Glutamatergic neuron (in vitro differentiated cells): ENCODE data around the gene RCN2. TPM values are rescaled to one million over a fixed set of nuclear protein-coding genes. Genes with fewer than 3 reads are reported as not detected.
"Not testable (repeated sequence)": the region's sequence is repeated elsewhere in the genome, so short reads cannot be mapped to it uniquely, and the experiment has no call there.

Experiments used
- DNase-seq: peaks from one replicate; pipeline ENCODE4 v3.0.0; 2022
- H3K27ac Mint-ChIP-seq: one replicate; pipeline ENCODE4 v1.8.0; 2020; ENCODE audit warnings: mild to moderate bottlenecking, mixed read lengths, inconsistent platforms; ENCODE audit not compliant: unreplicated experiment
- H3K27me3 Mint-ChIP-seq: one replicate; pipeline ENCODE4 v1.8.0; 2020; ENCODE audit warnings: mild to moderate bottlenecking, moderate library complexity, mixed read lengths, inconsistent platforms; ENCODE audit not compliant: unreplicated experiment
- H3K36me3 Mint-ChIP-seq: one replicate; pipeline ENCODE4 v1.8.0; 2020; ENCODE audit warnings: mild to moderate bottlenecking, mixed read lengths, inconsistent platforms; ENCODE audit not compliant: unreplicated experiment
- H3K4me1 Mint-ChIP-seq: one replicate; pipeline ENCODE4 v1.8.0; 2020; ENCODE audit warnings: mild to moderate bottlenecking, low read depth, mixed read lengths, inconsistent platforms; ENCODE audit not compliant: unreplicated experiment
- H3K4me3 Mint-ChIP-seq: one replicate; pipeline ENCODE4 v1.8.0; 2020; ENCODE audit warnings: mild to moderate bottlenecking, mixed read lengths, inconsistent platforms; ENCODE audit not compliant: unreplicated experiment
- H3K9me3 Mint-ChIP-seq: one replicate; pipeline ENCODE4 v1.8.0; 2020; ENCODE audit warnings: mild to moderate bottlenecking, moderate library complexity, mixed read lengths, inconsistent platforms; ENCODE audit not compliant: unreplicated experiment
- CTCF ChIP-seq: fragments of 200-600 bp; sonication (generic); IDR thresholded peaks from one replicate; pipeline ENCODE4 v1.5.0; 2021; ENCODE audit not compliant: partially characterized antibody, unreplicated experiment
- total RNA-seq: library from RNA; stranded (reverse); fragmentation: NEBNext Ultra II Directional; extraction: Animal tissue kit (Norgen Biotek cat#: 25700); gene quantifications from one replicate; pipeline ENCODE4 v1.2.1, GENCODE V29; 2021; ENCODE audit not compliant: unreplicated experiment

The RCN2 gene
- total RNA-seq, 1 donor from 2014 or later, result 137 TPM

DNA sequence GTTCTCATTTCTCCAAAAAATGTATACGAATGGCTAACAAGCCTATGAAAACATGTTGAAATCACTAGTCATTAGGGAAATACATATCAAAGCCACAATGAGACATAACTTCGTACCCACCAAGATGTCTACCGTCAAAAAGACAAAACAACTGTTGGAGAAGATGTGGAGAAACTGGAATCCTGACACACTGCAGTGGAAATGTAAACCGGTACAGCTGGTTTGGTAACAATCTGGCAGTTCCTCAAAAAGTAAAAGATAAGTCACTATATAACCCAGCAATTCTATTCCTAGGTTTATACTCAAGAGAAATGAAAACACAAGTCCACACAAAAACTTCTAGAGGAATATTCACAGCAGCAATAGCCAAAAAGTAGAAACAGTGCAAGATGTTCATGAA is 33.4 kb upstream of the RCN2 start:
- H3K4me3 Mint-ChIP-seq, result no peak overlapping the region
- TF ChIP-seq CTCF, result no peak
- H3K27ac Mint-ChIP-seq, result no peak overlapping the region
- no peak for DNase-seq
- H3K36me3 Mint-ChIP-seq, result peaks cover 28% of the 10 kb centered on the region
- H3K27me3 Mint-ChIP-seq, result no peaks in the 10 kb centered on the region
- H3K9me3 Mint-ChIP-seq, result no peaks in the 10 kb centered on the region
- H3K4me1 Mint-ChIP-seq, result peaks cover 7% of the 10 kb centered on the region

GRCh38 chr15:76899176-76899930 is 32.2 kb upstream of the RCN2 start:
- DNase-seq, H3K9me3 Mint-ChIP-seq, H3K27me3 Mint-ChIP-seq: not testable (repeated sequence)
- Mint-ChIP-seq H3K36me3 (peaks cover 21% of the 10 kb centered on the region), H3K4me1 (peaks cover 18% of the 10 kb centered on the region), H3K4me3 (peak overlapping the region; percentile 7), H3K27ac (peak overlapping the region; percentile 95)

DNA sequence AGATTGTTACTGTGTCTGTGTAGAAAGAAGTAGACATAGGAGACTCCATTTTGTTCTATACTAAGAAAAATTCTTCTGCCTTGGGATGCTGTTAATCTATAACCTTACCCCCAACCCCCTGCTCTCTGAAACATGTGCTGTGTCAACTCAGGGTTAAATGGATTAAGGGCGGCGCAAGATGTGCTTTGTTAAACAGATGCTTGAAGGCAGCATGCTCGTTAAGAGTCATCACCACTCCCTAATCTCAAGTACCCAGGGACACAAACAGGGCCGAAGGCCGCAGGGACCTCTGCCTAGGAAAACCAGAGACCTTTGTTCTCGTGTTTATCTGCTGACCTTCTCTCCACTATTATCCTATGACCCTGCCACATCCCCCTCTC is 31.6 kb upstream of the RCN2 start:
- not testable (repeated sequence) for H3K27me3 Mint-ChIP-seq, H3K9me3 Mint-ChIP-seq, DNase-seq
- Mint-ChIP-seq H3K4me1 (peaks cover 18% of the 10 kb centered on the region), H3K27ac (peak overlapping the region; percentile 95), H3K36me3 (peaks cover 21% of the 10 kb centered on the region), H3K4me3 (peak overlapping the region; percentile 7)

DNA sequence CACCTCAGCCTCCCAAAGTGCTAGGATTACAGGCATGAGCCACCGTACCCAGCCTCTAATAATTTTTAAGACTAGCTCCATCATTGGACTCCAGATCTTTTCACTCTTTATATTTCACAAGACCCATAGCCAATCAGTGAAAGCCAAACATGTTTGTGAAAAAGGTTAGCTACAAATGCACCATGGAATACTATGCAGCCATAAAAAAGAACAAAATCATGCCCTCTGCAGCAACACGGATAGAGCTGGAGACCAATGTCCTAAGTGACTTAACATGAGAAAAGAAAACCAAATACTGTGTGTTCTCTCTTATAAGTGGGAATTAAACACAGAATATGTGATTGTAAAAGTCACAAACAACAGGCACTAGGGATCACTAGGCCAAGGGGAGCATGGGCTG is 29.6 kb upstream of the RCN2 start:
- Mint-ChIP-seq H3K27me3 (peaks cover 5% of the 10 kb centered on the region), H3K9me3 (peaks cover 6% of the 10 kb centered on the region), H3K4me1 (peaks cover 26% of the 10 kb centered on the region), H3K4me3 (no peak overlapping the region), H3K27ac (no peak overlapping the region), H3K36me3 (peaks cover 21% of the 10 kb centered on the region)
- DNase-seq, result no peak
- TF ChIP-seq CTCF, result no peak

GRCh38 chr15:76903251-76903681 is 28.3 kb upstream of the RCN2 start:
- no peak for TF ChIP-seq CTCF
- peaks cover 6% of the 10 kb centered on the region for H3K9me3 Mint-ChIP-seq
- peak overlapping the region; percentile 91 for H3K4me3 Mint-ChIP-seq
- no peak for DNase-seq
- H3K27me3 Mint-ChIP-seq, result peaks cover 5% of the 10 kb centered on the region
- peaks cover 26% of the 10 kb centered on the region for H3K4me1 Mint-ChIP-seq
- H3K36me3 Mint-ChIP-seq, result peaks cover 14% of the 10 kb centered on the region
- peak overlapping the region; percentile 91 for H3K27ac Mint-ChIP-seq

DNA sequence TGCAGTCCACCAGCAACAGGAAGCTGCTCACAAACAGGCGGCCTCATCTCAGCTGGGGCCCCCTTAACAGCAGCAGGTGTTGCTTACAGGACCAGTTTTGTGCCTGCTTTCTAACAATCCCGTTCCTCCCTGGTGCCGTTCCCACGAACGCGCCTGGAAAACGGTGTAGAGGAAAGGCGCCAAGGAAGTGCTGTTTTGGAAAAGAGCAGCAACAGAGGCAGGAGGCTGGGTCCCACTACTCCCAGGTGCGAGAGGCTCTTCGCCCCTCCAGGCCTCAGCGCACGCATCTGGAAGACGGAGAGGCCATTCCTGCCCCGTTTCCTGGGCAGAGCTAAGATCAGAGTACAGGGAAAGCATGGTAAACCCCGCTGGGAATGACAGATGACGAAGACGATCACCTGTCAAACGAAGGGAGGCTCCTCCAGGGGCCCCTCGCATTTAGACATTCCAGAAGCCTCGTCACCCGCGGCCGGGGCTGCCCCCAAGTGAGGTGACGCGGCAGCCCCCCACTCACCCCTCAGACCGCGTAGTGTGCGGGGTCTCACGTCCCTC is 27.0 kb upstream of the RCN2 start:
- Mint-ChIP-seq H3K9me3 (peaks cover 6% of the 10 kb centered on the region), H3K27ac (peak overlapping the region; percentile 91), H3K27me3 (peaks cover 5% of the 10 kb centered on the region), H3K4me1 (peaks cover 26% of the 10 kb centered on the region), H3K4me3 (peak overlapping the region; percentile 91), H3K36me3 (peaks cover 2% of the 10 kb centered on the region)
- peak; percentile 42 for DNase-seq
- TF ChIP-seq CTCF, result no peak
